ENCODE data around the gene TICRR. TPM values are rescaled to one million over a fixed set of nuclear protein-coding genes. Genes with fewer than 3 reads are reported as not detected.

TICRR gene
- under 1 TPM in 1 of 4 donors, not detected in 3; 0.60 TPM for total RNA-seq

- Histone ChIP-seq H3K27me3 (no peaks in the 10 kb centered on the region), H3K9me3 (no peaks in the 10 kb centered on the region), H3K4me1 (peaks cover 0 to 11% (median 3%) of the 10 kb centered on the region in 4 donors), H3K27ac (peak within 1 kb of the TSS in 1 of 4 donors; percentile 36), H3K36me3 (no peaks in the 10 kb centered on the region), H3K4me3 (peak within 1 kb of the TSS; percentile 49 to 88 (median 66))
- WGBS, 2 donors, result 0% methylated on average over 32 to 35 of the region's 37 CpGs
- DNase-seq (ENCODE audit: low spot score in 2 of 2), result peak; percentile 89 to 96
- TF ChIP-seq CTCF (IDR thresholded peaks at IDR 0.05), result peak in 2 of 5 experiments; percentile 32 to 39
- peak; percentile 27 to 62 for TF ChIP-seq EP300 (IDR thresholded peaks at IDR 0.05)
- no peak for TF ChIP-seq POLR2A (IDR thresholded peaks at IDR 0.05)
These were observed at the start of gene TICRR for GRCh38 chr15:89575146-89575655. Gene TICRR, plus strand, starts transcription at chr15:89575469. Its CDS starts 118 bp downstream, at chr15:89575587.

- no peaks in the 10 kb centered on the region for H3K36me3 ChIP-seq
- no peaks in the 10 kb centered on the region for H3K4me1 ChIP-seq
- no peak for DNase-seq (ENCODE audit: low spot score in 2 of 2)
- no peak overlapping the region for H3K4me3 ChIP-seq
- H3K9me3 ChIP-seq, result no peaks in the 10 kb centered on the region
- H3K27me3 ChIP-seq, result no peaks in the 10 kb centered on the region
- TF ChIP-seq EP300 (IDR thresholded peaks at IDR 0.05) (no peak), CTCF (IDR thresholded peaks at IDR 0.05) (no peak)
- WGBS, 2 donors, result 89 to 95% methylated on average over 7 of the region's 7 CpGs
- no peak overlapping the region for H3K27ac ChIP-seq
These were observed 49.1 kb upstream of the TICRR start for GRCh38 chr15:89526181-89526580.

GRCh38 chr15:89526601-89527441 is 48.4 kb upstream of the TICRR start:
- Histone ChIP-seq H3K4me1 (no peaks in the 10 kb centered on the region), H3K36me3 (no peaks in the 10 kb centered on the region), H3K27ac (no peak overlapping the region), H3K27me3 (no peaks in the 10 kb centered on the region), H3K4me3 (no peak overlapping the region), H3K9me3 (no peaks in the 10 kb centered on the region)
- DNase-seq (ENCODE audit: low spot score in 2 of 2), result no peak
- 70 to 74% methylated on average over 10 of the region's 10 CpGs for WGBS, 2 donors
- TF ChIP-seq CTCF (IDR thresholded peaks at IDR 0.05), result no peak
- no peak for TF ChIP-seq POLR2A (IDR thresholded peaks at IDR 0.05)
- no peak for TF ChIP-seq EP300 (IDR thresholded peaks at IDR 0.05)

DNA sequence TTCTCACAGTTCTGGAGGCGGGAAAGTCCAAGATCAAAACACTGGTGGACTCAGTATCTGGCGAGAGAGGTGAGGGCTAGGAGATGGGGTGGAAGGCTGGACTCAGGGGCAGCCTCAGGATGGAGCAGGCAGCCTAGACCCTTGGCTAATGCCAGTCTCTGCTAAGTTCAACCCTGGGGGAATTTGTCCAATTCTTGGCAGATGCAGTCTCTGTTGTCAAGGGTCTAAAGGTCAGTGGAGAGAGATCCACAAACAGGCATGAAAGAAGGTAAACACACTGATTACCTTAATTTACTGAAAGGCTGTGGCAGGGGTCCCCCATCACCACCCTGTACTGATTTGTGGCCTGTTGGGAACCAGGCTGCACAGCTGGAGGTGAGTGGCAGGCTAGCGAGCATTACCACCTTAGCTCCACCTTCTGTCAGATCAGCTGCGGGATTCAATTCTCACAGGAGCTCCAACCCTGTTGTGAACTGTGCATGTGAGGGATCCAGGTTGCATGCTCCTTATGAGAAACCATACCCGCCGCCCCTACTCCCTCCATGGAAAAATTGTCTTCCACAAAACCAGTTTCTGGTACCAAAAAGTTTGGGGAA is 46.4 kb upstream of the TICRR start:
- H3K27ac ChIP-seq, result no peak overlapping the region
- TF ChIP-seq EP300 (IDR thresholded peaks at IDR 0.05) (no peak), CTCF (IDR thresholded peaks at IDR 0.05) (no peak), POLR2A (IDR thresholded peaks at IDR 0.05) (no peak)
- H3K27me3 ChIP-seq, result no peaks in the 10 kb centered on the region
- no peaks in the 10 kb centered on the region for H3K9me3 ChIP-seq
- WGBS, 2 donors, result 70 to 83% methylated on average over 6 of the region's 6 CpGs
- H3K4me3 ChIP-seq, result no peak overlapping the region
- H3K36me3 ChIP-seq, result no peaks in the 10 kb centered on the region
- no peak for DNase-seq (ENCODE audit: low spot score in 2 of 2)
- no peaks in the 10 kb centered on the region for H3K4me1 ChIP-seq

- H3K4me1 ChIP-seq, result no peaks in the 10 kb centered on the region
- H3K36me3 ChIP-seq, result no peaks in the 10 kb centered on the region
- 74 to 87% methylated on average over 5 of the region's 5 CpGs for WGBS, 2 donors
- no peaks in the 10 kb centered on the region for H3K9me3 ChIP-seq
- H3K27ac ChIP-seq, result no peak overlapping the region
- H3K4me3 ChIP-seq, result no peak overlapping the region
- no peak for DNase-seq (ENCODE audit: low spot score in 2 of 2)
- TF ChIP-seq CTCF (IDR thresholded peaks at IDR 0.05), result no peak
- TF ChIP-seq EP300 (IDR thresholded peaks at IDR 0.05), result no peak
- no peak for TF ChIP-seq POLR2A (IDR thresholded peaks at IDR 0.05)
- H3K27me3 ChIP-seq, result no peaks in the 10 kb centered on the region
These were observed 44.3 kb upstream of the TICRR start for GRCh38 chr15:89530976-89531375.

Data from tibial nerve (tissue), 4 donors.